HuH-7 (cell line): ENCODE results near the gene ZNF783.

Experiments used
- DNase-seq: peaks from one replicate; pipeline ENCODE4 v3.0.0; 2011; ENCODE audit warnings: low spot score

The ZNF783 gene

DNA sequence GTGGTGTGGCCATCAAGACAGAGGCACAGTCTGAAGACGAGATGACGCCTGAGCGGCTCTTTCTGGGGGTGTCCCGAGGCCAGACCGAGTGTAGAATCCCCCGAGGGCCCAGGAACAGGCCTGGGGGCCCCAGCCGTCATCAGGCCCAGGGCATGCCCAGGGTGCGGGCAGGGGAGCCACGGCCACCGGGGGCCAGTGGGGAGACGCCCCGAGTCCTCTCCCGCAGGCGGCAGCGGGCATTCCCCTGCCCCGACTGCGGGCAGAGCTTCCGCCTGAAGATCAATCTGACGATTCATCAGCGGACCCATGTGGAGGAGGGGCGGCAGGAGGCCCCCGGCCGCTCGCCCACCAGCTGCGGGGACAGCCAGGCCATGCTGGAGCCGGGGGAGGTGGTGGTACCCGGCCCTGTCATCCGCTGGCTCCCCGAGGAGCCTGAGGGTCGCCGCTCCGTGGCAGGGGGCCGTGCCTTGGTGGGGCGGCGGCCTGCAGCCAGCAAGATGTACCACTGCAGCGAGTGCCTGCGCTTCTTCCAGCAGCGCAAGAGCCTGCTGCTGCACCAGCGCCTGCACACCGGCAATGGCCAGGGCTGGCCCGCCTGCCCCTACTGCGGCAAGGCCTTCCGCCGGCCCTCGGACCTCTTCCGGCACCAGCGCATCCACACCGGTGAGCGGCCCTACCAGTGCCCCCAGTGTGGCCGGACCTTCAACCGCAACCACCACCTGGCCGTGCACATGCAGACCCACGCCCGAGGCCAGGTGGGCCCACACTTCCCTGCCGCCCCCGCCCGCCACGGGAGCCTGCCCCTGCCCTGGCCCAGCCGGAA, 19.7 kb downstream of the ZNF783 start:
- no peak for DNase-seq

DNA sequence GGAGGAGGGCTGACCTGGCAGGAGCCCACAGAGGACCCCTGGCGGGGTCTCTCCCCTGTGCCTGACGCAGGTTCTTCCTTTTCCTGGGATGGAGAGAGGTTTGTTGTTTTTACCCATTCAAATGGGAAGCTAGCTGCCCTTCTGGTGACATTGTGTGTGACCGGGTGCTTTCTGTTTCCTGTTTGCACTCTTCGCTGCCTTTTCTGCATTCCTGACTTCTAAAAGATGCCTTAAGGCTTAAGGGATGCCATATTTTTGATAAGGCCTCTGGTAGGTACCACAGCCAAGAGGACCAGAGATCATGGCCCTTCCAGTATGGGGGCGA, 20.3 kb downstream of the ZNF783 start:
- DNase-seq = no peak

DNA sequence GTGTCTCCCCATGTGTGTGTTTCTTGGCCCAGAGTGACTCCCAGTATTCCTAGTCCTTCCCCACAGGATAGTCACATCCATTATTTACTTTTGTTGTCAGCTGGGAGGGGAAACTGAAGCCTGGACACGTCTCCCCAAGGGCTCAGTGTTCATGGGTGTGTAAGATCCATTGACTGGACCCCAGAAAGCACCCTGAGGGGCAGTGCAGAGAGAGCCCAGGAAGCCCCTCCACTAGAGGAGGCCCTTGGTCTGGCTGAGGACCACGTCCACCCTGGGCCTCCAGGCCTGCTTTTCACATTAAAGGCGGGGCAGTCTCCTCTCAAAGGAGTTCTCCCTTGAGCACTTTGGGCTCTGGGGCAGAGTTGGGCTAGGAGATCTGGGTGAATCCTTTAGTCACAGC, 21.3 kb downstream of the ZNF783 start:
- no peak for DNase-seq

DNA sequence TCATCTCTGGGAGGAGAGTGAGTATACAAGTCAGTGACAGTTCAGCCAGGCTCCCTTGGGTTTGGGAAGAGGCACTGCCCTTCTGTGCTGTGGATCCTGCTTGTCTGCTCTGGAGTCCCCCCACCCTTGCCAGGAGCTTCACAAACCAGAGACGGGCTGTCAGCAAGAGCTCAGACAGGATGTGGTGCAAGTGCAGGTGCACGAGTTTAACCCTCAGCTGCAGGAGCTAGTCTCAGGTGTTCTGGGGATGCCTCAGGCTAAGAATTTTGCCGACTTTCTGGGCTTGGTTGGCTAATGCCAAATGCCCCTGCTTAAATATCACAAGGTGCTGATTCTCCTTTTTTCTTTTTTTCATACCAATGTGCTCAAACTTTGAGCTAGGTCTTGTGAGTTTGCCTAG, 22.3 kb downstream of the ZNF783 start:
- DNase-seq = no peak

DNA sequence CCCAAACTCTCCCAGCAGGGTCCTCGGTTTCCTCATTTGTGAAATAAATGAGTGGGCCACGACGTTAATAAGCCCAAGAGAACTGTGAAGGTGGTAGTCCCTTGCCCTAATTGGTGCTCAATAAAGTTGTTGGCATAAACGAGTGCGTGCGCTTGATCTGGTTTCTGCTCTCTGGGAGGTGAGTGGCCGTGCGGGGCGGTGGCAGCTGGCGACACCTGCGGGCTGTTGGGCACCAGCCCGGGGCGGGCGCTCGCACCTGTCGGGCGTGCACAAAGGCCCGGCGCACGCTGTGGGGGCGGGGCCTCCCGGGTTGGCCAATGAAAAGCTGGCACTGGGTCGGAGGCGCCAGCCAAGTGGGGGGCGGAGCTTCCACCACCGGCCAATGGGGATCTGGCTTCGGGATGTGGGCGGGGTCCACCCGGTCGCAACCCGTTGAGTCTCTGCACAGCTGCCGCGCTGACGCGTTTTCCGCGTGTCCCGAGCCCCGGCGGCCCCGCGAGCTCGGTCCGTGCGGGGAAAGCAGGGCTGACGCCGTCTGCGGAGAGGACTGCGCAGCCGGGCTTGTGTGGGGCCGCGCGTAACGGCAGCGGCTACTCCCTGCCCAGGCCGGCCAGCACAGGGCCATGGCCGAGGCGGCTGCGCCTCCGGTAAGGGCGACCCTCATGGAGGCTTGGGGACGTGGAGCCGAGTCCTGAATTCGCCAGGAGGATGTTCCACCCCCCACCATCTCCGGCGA, 23.0 kb downstream of the ZNF783 start:
- DNase-seq = no peak

DNA sequence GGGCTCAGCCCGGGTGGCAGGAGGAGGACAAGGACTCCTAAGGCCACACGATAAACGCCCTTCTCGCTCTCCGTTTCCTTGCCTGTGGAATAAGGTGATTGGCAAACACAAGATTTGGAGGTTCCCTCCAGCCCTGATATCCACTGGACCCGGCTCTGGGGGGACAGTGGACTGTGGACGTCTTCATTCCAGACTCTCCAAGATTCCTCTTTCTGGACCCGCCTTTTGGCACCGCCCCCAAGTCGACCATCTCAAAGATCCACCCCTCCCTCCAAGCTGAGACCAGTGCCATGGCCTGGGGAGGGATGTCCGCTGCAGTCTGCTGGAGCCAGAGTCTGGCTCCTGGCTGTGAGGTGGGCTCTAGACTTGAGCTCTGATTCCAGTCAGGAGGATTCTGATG, 23.6 kb downstream of the ZNF783 start:
- DNase-seq = no peak

DNA sequence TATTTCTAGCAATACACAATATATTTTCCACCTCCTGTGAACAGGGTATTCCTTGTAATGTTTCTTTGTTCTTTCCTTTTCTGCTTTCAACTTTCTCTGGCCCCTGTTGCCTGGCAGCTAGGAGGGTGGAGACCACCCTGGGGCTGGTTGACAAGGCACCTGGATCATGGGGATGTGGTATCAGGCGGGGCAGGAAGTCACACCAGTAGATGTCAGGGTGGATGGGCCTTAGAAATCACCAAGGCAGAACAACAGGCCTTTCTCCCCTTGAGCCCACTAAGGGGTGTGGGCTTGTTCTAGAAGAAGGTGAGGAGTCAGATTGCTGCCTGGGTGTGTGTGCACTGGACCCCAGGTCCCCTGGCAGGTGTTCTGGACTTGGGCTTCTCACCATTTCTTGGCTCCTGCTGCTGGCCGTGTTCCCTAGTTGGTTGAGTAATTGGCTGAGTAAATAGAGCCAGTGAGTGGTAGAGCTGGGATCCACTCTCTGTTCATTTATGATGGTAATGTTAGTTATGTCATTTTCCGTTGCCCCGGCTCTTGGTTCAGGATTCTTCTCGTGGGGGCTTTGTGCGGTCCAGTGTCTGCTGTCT, 24.9 kb downstream of the ZNF783 start:
- no peak for DNase-seq

DNA sequence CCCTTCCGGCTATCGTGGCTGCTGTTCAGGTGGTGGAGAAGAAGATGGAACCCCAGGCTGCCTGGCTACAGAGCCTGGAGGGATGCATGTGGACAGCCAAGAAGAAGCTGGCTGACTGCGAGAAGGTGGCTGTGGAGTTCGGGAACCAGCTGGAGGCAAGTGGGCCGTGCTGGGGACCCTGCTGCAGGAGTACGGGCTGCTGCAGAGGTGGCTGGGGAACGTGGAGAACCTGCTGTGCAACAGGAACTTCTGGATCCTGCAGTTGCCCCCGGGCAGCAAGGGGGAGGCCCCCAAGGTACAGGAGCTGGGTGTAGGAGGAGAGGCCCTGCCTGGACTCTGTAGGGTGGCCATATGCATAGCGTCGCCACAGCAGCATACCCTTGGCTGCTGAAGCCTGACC, 25.6 kb downstream of the ZNF783 start:
- no peak for DNase-seq

DNA sequence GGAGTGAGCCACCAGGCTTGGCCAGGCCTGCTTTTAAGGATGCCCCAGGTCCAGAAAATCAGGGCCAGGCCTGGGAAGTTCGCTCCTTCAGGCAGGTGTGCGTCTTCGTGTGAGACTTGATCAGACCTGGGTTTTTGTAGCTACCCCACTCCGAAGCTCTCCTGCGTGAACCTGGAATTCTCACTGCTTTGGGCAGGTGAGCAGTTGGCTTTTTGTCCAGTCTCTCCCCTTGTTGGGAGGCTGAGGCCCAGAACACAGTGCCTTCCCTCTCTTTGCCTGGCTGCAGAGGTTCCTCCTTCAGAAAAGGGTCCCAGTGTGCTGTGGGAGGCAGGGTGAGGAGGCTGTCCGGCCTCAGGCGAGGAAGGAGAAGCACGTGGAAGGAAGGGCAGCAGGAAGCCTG, 27.3 kb downstream of the ZNF783 start:
- DNase-seq = no peak

DNA sequence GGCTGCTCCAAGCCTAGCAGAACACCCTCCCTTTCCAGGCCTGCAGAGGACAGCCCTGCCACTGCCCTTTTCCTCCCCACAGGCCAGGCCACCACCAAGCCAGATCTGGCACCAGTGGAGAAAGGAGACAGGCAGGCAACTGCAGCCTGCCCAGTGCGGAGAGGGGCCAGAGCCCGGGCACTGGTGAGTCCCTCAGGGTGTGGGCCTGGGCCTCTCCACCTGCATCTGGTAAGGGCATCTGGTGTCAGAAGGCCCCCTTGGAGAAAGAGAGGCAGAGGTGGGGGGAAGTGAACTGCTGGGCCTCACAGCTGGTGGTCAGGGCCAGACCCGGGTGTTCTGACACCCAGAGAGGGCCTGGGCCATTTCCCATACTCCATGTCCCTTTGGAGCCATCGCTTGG, 27.9 kb downstream of the ZNF783 start:
- DNase-seq = no peak

DNA sequence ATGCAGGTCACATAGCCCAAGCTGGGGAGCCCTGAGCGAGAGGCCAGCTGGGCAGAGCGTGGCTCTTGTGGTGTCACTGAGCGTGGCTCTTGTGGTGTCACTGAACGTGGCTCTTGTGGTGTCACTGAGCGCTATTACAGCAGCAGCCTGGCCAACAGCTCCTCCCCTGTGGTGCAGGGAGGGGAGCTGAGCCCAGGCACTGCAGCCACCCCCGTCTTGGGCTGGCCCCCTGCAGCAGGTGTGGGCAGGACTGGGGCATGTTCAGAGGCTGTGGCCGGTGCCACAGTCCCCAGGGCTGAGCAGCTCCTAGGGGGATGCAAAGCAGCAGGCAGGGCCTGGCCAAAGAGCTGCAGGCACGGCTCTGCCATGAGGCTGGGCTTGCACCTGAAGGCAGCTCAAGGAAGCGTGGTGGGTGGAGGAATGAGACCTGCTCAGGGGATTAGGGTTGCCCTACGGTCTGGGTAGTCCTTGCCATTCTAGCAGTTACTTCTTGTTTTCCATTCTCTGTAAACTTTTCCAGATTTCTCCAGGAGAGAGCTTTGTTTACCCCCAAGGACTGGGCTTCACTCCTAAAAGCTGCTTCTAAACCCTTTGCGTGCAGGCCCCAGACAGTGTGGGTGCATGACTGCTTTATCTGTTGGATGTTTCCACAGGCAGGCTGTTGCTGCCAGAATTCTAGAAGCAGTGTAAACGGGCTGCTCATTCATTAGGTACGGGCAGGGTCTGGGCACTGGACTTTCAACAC, 29.2 kb downstream of the ZNF783 start:
- no peak for DNase-seq

DNA sequence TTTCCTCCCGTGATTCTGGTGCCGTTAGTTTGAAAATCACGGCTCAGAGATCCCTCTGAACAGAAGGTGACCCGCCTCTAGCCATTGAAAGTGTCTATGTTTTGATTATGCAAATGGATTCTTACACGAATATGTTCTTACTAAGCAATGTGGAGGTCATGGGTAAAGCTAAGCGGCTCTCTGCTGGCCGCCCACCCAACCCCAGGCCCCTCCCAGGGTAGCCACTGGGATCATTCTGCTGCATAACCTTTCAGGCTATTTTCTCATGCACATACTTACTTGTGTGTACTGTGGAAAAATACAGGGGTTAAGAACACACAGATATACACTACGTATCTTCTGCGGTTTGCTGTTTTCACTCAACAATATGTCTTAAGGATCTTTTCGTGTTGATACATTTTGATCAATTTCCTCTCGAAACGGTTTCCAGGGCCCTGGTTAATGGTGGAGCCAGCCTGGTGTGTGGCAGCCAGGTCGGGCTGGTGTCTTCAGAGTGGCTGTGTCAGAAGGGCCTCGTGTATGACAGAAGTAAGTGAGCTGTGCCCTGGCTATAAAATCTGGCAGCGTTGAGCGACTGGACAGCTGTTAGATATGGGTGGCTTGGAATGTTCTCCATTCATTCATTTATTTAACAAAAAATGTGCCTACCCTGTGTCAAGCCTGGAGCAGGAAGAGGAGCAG, 29.9 kb downstream of the ZNF783 start:
- no peak for DNase-seq

DNA sequence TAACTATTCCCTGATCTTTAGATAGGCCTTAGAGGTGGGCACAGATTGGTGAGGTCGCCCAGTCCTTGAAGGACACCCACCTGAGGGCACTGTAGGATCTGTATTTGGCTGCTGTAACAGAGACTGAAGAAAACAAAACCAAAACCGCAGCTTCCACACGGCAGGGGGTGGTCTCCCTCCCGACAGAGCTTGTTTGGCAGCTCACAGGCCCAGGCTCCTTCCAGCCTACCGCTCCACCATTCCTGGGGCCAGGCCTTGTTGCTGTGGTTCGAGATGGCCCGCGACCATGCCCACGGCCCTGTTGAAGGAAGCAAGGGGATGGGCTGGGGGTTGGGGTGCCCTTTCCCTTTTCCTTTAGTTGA, 30.4 kb downstream of the ZNF783 start:
- DNase-seq = no peak

DNA sequence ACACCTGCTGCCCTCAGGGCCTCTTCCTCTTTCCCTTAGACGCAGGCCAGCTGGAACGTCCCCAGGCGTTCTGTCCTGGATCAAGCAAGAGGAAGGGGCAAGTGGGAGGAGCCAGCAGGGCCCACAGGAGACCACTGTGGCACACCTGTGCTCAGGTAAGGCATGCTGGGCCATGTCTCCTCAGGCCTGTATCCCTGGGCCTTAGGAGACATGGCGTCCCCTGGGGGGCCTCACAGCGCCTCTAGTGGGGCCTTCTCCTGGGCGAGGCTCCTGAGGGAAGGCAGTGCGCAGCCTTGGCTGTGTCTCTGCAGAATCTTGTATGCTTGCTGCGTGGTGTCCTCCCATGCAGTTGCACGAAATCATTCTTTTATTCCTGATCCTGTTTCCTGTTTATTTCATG, 31.3 kb downstream of the ZNF783 start:
- no peak for DNase-seq

DNA sequence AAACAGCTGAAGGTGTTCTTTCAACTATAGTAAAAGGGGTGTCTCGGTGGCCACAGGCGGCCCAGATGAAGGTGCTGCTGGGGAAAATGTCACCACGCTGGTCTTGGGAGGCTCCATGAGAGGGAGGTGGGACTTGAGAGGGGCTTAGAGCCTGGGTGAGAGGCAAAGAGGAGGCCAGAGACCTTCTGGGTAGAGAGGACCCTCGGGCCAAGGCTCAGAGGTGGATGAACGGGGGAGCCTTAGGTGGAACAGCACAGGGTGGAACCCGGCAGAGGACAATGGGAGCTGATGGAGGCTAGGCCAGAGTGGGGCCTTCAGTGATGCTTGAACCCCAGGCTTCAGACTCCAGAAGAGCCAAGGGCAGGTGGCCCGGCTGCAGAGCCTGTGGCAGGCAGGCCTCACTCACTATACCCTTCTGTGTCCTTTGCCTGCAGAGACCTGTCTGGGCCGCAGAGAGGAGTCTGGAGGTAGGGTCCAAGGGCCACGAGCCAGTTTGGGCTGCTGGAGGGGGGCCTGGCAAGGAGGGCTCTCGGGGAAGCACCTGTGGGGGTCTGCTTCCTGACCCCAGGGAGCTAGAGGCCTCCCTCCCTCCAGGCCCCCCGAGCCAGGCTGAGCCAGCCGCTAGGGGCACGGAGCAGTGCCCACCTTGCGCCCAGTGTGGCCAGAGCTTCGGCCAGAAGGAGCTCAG, 32.1 kb downstream of the ZNF783 start:
- no peak for DNase-seq

DNA sequence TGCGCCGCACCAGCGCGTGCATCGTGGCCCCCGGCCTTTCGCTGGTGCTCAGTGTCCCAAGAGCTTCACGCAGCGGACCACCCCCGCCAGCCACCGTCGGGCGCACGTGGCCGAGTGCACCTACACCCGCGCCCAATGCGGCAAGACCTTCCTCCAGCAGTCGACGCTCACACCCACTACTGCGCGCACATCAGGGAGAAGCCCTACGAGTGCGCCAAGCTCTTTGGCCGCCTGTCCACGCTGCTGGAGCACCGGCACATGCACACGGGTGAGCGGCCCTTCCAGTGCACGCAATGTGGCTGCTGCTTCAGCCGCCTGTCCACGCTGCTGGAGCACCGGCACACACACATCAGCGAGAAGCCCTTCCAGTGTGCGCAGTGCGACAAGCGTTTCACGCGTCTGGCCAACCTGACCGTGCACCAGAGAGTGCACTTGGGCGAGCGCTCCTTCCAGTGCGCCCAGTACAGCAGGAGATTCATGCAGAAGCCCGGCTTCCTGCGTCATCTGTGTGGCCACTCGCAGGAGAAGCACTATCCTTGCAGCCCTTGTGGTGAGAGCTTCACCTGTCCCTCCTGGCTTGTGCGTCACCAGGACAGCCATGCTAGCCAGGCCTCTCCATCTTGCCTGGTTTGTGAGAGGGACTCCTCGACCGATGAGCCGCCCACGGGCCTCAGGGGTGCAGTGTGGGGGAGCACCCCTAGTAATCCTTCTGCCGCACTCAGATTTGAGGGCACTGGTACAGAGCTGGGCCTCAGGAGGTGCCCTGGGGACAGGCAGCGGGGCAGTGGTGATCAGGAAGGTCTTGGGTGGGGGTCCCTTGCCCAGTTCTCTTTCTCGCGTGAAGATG, 32.9 kb downstream of the ZNF783 start:
- no peak for DNase-seq

DNA sequence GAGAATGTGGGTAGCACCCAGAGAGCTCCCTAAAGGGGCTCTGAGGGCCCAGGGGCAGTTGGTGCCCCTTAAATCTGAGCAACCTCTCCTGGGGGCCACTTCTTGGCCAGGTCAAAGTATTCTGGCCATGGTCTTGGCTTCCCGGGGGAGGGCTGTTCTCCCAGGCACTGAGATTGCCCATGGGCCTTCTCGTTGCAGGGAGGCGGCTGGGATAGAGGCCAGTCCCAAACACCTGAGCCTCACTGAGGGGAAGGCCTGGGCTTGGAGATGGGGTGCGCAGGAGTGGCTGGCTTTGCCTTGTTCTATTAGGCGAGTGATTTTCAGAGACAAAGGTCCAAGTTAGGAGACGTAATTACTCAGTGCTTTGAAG, 33.5 kb downstream of the ZNF783 start:
- DNase-seq = no peak

DNA sequence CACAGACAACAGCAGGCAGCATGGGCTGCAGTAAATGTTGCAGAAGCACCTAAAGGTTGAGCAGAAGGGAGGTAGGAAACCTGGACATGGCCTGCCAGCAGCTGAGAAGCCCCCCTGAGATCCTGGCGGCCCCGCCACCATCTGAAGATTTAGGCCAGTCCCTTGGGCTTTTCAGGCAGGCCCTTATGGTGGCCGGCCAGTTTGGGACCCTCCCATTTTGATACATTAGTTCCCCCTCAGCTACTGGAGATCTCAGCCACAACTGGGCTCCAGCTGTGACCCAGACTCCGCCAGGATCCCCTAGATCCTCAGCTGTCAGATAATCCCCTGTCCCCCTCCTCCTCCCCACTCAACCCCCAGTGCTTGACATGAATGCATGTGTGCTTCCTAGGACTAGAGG, 34.4 kb downstream of the ZNF783 start:
- DNase-seq = no peak

DNA sequence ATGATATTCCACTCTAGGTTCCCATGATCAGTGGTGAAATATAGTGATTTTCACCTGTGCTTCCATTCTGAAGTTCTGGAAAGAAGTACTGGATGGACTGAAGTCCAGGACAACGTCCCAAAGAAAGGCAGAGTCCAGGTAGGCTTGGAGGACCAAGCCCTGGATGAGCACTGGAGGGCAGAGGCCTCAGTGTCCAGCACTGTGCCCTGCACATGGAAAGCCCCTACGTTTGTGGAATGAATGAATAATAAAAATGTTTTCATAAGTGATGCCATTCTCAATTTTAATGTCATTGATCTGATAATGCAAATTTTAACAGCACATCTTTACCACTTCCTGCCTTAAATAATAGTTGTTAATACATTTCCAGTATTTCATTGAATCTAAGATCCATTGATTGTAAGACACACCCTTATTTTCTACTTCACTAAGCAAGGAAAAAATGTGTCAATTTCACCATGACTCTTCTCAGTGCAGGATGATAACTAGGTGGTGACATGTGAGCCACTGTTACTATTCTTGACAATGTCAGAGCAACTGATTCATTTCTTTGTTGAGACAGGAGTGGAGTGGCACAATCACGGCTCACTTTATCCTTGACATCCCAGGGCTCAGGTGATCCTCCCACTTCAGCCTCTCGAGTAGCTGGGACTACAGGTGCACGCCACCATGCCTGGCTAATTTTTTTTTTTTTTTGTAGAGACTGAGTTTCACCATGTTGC, 35.2 kb downstream of the ZNF783 start:
- no peak for DNase-seq

DNA sequence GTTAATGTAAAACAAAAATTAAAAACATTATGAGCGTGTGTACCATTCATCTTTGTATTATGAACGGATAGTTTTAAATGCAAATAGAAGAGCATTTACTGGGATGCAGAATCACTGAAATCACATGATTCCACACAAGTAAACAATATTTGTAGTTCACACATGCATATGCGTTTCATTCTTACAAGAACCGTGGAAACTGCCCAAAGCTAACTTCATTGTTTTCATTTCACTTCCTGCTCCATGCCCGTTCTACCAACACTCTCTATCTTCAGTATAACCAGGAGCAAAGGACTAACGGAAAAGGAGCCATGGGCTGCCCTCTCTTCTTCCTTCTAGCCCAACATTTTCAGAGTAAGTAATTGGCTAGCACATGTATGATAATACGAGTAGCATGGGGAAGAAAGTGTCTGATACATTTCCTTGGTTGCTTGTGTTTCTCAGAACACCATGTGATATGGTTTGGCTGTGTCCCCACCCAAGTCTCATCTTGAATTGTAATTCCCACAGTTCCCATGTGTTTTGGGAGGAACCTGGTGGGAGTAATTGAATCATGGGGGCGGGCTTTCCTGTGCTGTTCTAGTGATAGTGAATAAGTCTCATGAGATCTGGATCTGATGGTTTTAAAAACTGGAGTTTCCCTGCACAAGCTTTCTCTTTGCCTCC, 38.8 kb downstream of the ZNF783 start:
- no peak for DNase-seq
